Amniotic epithelial cell (primary cell): ENCODE results near the gene PXMP2.
"Not testable (repeated sequence)": the region's sequence is repeated elsewhere in the genome, so short reads cannot be mapped to it uniquely, and the experiment has no call there.

Experiments used
- DNase-seq: peaks from one replicate; pipeline ENCODE4 v3.0.0-alpha.2; 2010; ENCODE audit warnings: low read depth

PXMP2 gene

GRCh38 chr12:132723764-132724140, 36.4 kb downstream of the PXMP2 start:
- peak; percentile 95 for DNase-seq

GRCh38 chr12:132724506-132725241, 37.3 kb downstream of the PXMP2 start:
- DNase-seq: no peak

GRCh38 chr12:132726386-132726785, 39.0 kb downstream of the PXMP2 start:
- DNase-seq: no peak

GRCh38 chr12:132727091-132727794, 39.9 kb downstream of the PXMP2 start:
- no peak for DNase-seq

- DNase-seq: no peak
Observed at GRCh38 chr12:132728502-132728901, 41.1 kb downstream of the PXMP2 start.

GRCh38 chr12:132729541-132730320, 42.3 kb downstream of the PXMP2 start:
- no peak for DNase-seq

GRCh38 chr12:132730353-132730752, 43.0 kb downstream of the PXMP2 start:
- no peak for DNase-seq

- DNase-seq: peak; percentile 52
Observed at GRCh38 chr12:132731574-132731973, 44.2 kb downstream of the PXMP2 start.

- DNase-seq: no peak
Observed at GRCh38 chr12:132734206-132734605, 46.8 kb downstream of the PXMP2 start.

- DNase-seq: no peak
Observed at GRCh38 chr12:132735496-132735895, 48.1 kb downstream of the PXMP2 start.

- DNase-seq: no peak
Observed at GRCh38 chr12:132736378-132736777, 49.0 kb downstream of the PXMP2 start.

- no peak for DNase-seq
Observed at GRCh38 chr12:132736913-132737312, 49.5 kb downstream of the PXMP2 start.

- DNase-seq: no peak
Observed at GRCh38 chr12:132739600-132740312, 52.4 kb downstream of the PXMP2 start.

GRCh38 chr12:132740313-132740646, 52.9 kb downstream of the PXMP2 start:
- DNase-seq: no peak

GRCh38 chr12:132740652-132741051, 53.3 kb downstream of the PXMP2 start:
- no peak for DNase-seq

GRCh38 chr12:132741620-132742019, 54.2 kb downstream of the PXMP2 start:
- no peak for DNase-seq

- DNase-seq: no peak
Observed at GRCh38 chr12:132743831-132744230, 56.4 kb downstream of the PXMP2 start.

- no peak for DNase-seq
Observed at GRCh38 chr12:132746613-132747012, 59.2 kb downstream of the PXMP2 start.

- no peak for DNase-seq
Observed at GRCh38 chr12:132747395-132747794, 60.0 kb downstream of the PXMP2 start.

- no peak for DNase-seq
Observed at GRCh38 chr12:132747896-132748295, 60.5 kb downstream of the PXMP2 start.

GRCh38 chr12:132748319-132748718, 60.9 kb downstream of the PXMP2 start:
- DNase-seq: no peak

GRCh38 chr12:132753670-132754069, 66.3 kb downstream of the PXMP2 start:
- not testable (repeated sequence) for DNase-seq
